ENCODE data around the gene CAVIN2. TPM values are rescaled to one million over a fixed set of nuclear protein-coding genes. Genes with fewer than 3 reads are reported as not detected.

CAVIN2 gene
- total RNA-seq, 2 experiments from 2014 or later: 0.10 TPM; not detected in 1

DNA sequence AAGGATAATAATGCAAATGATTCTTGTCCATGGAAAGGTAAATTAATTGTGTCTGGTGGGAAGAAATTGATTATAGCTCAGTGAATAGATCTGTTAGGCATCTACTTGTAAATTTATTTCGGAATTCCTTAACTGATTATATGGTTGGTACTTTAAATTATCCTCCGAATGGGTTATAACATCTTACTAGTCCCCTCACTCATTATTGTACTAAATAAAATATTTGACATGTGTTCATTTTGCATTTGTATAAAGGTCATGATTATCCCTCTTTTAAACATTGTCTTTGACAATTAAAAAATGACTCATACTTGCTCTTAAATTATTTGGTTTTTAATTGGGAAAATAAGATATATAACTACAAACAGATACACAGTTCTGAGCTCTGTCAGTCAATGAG is 47.4 kb downstream of the CAVIN2 start:
- Histone ChIP-seq H3K4me1 (ENCODE audit: insufficient read depth, low read length, poor library complexity, severe bottlenecking) (no peaks in the 10 kb centered on the region), H3K36me3 (ENCODE audit: insufficient read depth, low read length) (no peaks in the 10 kb centered on the region), H2AFZ (ENCODE audit: low read length) (no peak overlapping the region), H3K4me3 (ENCODE audit: low read depth, low read length, poor library complexity, severe bottlenecking) (no peak overlapping the region), H3K9me3 (ENCODE audit: low read length) (no peaks in the 10 kb centered on the region), H3K9me2 (ENCODE audit: insufficient read depth, low read length) (no peaks in the 10 kb centered on the region), H3K79me2 (ENCODE audit: insufficient read depth, low read depth, low read length) (no peaks in the 10 kb centered on the region), H4K20me1 (ENCODE audit: insufficient read depth, low read length) (no peaks in the 10 kb centered on the region), H3K4me2 (ENCODE audit: low read length) (no peak overlapping the region), H3K27ac (ENCODE audit: low read depth, low read length, poor library complexity, severe bottlenecking) (no peak overlapping the region)
- BruUV-seq (replicated peaks): no TSS peak
- intact Hi-C loops (cut with micrococcal nuclease; ENCODE audit: unreplicated experiment): no loop called here
- no peak for DNase-seq (ENCODE audit: low spot score)
- ChIA-PET CTCF (ENCODE audit: unreplicated experiment) (interaction anchor here (1.0 kb wide), 1 partner anchor 21 kb away, joined by 3 read pairs; no protein-coding TSS in a partner anchor), POLR2A (no interaction called here)
- no peak for TF ChIP-seq EZH2phosphoT487 (IDR thresholded peaks at IDR 0.05; ENCODE audit: borderline replicate concordance, low read depth, low read length)
- TF ChIP-seq, protein P1, sequence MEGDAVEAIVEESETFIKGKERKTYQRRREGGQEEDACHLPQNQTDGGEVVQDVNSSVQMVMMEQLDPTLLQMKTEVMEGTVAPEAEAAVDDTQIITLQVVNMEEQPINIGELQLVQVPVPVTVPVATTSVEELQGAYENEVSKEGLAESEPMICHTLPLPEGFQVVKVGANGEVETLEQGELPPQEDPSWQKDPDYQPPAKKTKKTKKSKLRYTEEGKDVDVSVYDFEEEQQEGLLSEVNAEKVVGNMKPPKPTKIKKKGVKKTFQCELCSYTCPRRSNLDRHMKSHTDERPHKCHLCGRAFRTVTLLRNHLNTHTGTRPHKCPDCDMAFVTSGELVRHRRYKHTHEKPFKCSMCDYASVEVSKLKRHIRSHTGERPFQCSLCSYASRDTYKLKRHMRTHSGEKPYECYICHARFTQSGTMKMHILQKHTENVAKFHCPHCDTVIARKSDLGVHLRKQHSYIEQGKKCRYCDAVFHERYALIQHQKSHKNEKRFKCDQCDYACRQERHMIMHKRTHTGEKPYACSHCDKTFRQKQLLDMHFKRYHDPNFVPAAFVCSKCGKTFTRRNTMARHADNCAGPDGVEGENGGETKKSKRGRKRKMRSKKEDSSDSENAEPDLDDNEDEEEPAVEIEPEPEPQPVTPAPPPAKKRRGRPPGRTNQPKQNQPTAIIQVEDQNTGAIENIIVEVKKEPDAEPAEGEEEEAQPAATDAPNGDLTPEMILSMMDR (conservative IDR thresholded peaks at IDR 0.05; ENCODE audit: low read length): no peak

DNA sequence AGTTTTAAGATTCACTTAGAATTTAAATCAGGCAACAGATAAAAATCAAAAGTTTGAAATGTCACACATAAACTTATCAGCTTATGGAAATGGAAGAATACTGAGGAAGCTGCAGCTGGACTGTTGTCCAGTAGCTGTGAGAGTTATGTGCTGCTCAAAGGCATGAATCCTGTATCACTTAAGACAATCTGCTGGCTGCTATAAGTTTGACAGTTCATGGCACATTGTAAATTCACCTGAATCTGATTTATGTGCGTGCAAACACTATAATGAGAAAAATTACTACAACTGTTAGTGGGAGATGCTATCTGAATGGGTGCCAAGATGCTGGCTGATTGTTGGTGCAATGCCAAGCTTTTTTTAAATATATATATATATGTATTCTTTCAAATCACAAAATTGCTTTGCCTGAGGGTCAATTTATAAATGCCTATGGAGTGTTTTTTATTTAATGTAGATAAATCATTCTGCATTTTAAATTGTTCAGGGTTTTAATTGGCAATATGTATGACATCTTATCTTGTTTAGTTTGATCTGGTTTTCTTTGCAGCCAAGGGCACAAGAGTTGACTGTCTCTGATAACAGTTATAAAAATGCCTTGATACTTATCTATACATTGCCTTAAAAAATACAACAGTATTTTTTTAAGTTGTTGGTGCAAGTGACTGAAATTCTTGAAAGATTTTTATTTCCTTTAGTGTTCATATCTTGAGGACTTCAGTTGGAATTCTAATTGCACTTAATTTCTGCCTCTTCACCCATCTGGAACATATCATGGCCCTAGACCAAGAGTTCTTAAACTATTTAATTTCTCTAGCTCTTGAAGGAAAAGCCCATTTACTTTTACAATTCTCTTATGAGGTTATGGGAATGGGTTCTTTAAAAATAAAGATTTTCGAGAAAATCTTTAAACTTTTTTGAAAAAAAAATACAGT is 48.7 kb downstream of the CAVIN2 start:
- Histone ChIP-seq H3K9me3 (ENCODE audit: low read length) (no peaks in the 10 kb centered on the region), H3K4me1 (ENCODE audit: insufficient read depth, low read length, poor library complexity, severe bottlenecking) (no peaks in the 10 kb centered on the region), H3K4me2 (ENCODE audit: low read length) (no peak overlapping the region), H3K27ac (ENCODE audit: low read depth, low read length, poor library complexity, severe bottlenecking) (no peak overlapping the region), H4K20me1 (ENCODE audit: insufficient read depth, low read length) (no peaks in the 10 kb centered on the region), H3K9me2 (ENCODE audit: insufficient read depth, low read length) (no peaks in the 10 kb centered on the region), H2AFZ (ENCODE audit: low read length) (no peak overlapping the region), H3K36me3 (ENCODE audit: insufficient read depth, low read length) (no peaks in the 10 kb centered on the region), H3K79me2 (ENCODE audit: insufficient read depth, low read depth, low read length) (no peaks in the 10 kb centered on the region), H3K4me3 (ENCODE audit: low read depth, low read length, poor library complexity, severe bottlenecking) (no peak overlapping the region)
- intact Hi-C loops (cut with micrococcal nuclease; ENCODE audit: unreplicated experiment): no loop called here
- TF ChIP-seq, protein P1 (conservative IDR thresholded peaks at IDR 0.05; ENCODE audit: low read length): no peak
- no peak for DNase-seq (ENCODE audit: low spot score)
- POLR2A ChIA-PET: interaction anchor here (0.6 to 0.7 kb wide), 2 partner anchors 21 to 562 kb away, joined by 4 to 6 read pairs; no protein-coding TSS in a partner anchor
- CTCF ChIA-PET (ENCODE audit: unreplicated experiment): no interaction called here
- no TSS peak for BruUV-seq (replicated peaks)

DNA sequence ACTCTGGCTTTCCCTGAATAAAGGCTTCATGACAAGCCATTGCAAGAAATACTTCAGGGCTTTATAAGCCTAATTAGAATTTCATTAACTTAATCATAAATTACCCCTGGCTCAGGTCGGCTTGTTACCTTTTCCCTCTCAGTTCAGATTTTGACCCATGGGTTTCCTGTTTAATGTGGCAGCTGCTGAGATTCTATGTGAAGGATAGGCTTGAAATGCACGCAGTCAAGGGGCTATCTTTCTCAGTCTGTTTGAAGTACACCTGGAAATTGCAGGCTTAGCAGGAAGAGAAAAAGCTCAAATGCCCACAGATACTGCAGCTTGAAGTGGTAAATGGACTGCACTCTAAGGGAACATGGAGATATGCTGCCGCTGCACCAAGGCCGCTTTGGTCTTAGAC is 49.4 kb downstream of the CAVIN2 start:
- Histone ChIP-seq H3K4me2 (ENCODE audit: low read length) (no peak overlapping the region), H3K9me3 (ENCODE audit: low read length) (no peaks in the 10 kb centered on the region), H3K4me3 (ENCODE audit: low read depth, low read length, poor library complexity, severe bottlenecking) (no peak overlapping the region), H3K9me2 (ENCODE audit: insufficient read depth, low read length) (no peaks in the 10 kb centered on the region), H3K27ac (ENCODE audit: low read depth, low read length, poor library complexity, severe bottlenecking) (no peak overlapping the region), H4K20me1 (ENCODE audit: insufficient read depth, low read length) (no peaks in the 10 kb centered on the region), H3K36me3 (ENCODE audit: insufficient read depth, low read length) (no peaks in the 10 kb centered on the region), H3K4me1 (ENCODE audit: insufficient read depth, low read length, poor library complexity, severe bottlenecking) (no peaks in the 10 kb centered on the region), H2AFZ (ENCODE audit: low read length) (no peak overlapping the region), H3K79me2 (ENCODE audit: insufficient read depth, low read depth, low read length) (no peaks in the 10 kb centered on the region)
- ChIA-PET POLR2A (no interaction called here), CTCF (ENCODE audit: unreplicated experiment) (no interaction called here)
- no TSS peak for BruUV-seq (replicated peaks)
- no peak for DNase-seq (ENCODE audit: low spot score)
- no peak for TF ChIP-seq EZH2phosphoT487 (IDR thresholded peaks at IDR 0.05; ENCODE audit: borderline replicate concordance, low read depth, low read length)
- intact Hi-C loops (cut with micrococcal nuclease; ENCODE audit: unreplicated experiment): no loop called here

Measured in OCI-LY7 (cell line).